Left ventricle myocardium inferior (tissue), 1 donor: Measurements from ENCODE around the gene EXOG. TPM values are rescaled to one million over a fixed set of nuclear protein-coding genes. Genes with fewer than 3 reads are reported as not detected.
A peak's percentile ranks its signal among the peaks of the same experiment; 100 is the strongest.

Experiments used
- DNase-seq: peaks from one replicate; pipeline ENCODE4 v3.0.0-alpha.2; 2020
- H3K27ac ChIP-seq: fragments of 200-600 bp; replicated peaks from 2 replicates; pipeline ENCODE4 v1.8.0; 2021
- H3K27me3 ChIP-seq: fragments of 200-600 bp; 2 replicates; pipeline ENCODE4 v1.8.0; 2021; ENCODE audit warnings: low read depth
- H3K36me3 ChIP-seq: fragments of 200-600 bp; 2 replicates; pipeline ENCODE4 v1.8.0; 2021
- H3K4me1 ChIP-seq: fragments of 200-600 bp; 2 replicates; pipeline ENCODE4 v1.8.0; 2021
- H3K4me3 ChIP-seq: fragments of 200-600 bp; 2 replicates; pipeline ENCODE4 v1.8.0; 2021; ENCODE audit warnings: mild to moderate bottlenecking, moderate library complexity
- H3K9me3 ChIP-seq: fragments of 200-600 bp; replicated peaks from 2 replicates; pipeline ENCODE4 v1.8.0; 2021
- intact Hi-C: fragments of 100-400 bp; cut with micrococcal nuclease; formaldehyde crosslinking; loops from one replicate; pipeline ENCODE4 v1.11.0; 2022
- total RNA-seq: library from RNA; stranded (reverse); fragmentation: NEBNext Ultra II Directional; extraction: Animal tissue kit (Norgen Biotek cat#: 25700); gene quantifications from one replicate; pipeline ENCODE4 v1.2.1, GENCODE V29; 2021
- TF ChIP-seq, protein P1 (sequence below): fragments of 200-600 bp; IDR thresholded peaks from 2 replicates; pipeline ENCODE4 v1.8.0; 2021; ENCODE audit warnings: antibody characterized with exemption, mild to moderate bottlenecking, borderline replicate concordance
- donor health status: DM: no; HTN: yes; CAD: no; lungs with severe emphysema.

Gene EXOG
- total RNA-seq, 1 donor from 2014 or later: 27.9 TPM

DNA sequence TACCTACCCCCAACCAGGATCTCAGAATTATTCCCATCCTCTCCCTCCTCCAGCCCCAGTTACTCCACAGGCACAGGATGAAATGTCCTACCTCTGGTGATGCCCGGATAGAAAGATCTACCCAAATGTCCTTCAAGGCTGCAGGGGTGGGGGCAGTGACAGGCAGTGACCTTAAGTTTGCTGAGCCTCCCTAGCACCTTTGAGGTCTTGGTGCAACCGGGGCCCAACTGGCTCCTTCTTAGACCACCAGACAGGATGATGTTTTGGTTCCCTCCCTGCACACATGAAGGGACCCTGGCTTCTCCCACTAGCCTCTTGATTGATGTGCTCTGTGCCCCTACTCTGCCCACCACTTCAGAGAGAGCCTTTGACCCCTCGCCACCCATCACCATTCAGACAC is 36.4 kb downstream of the EXOG start:
- Histone ChIP-seq H3K36me3 (peaks cover 20% of the 10 kb centered on the region), H3K27me3 (no peaks in the 10 kb centered on the region), H3K4me3 (no peak overlapping the region), H3K9me3 (peaks cover 10% of the 10 kb centered on the region), H3K27ac (peak overlapping the region; percentile 84), H3K4me1 (peaks cover 72% of the 10 kb centered on the region)
- no peak for DNase-seq
- TF ChIP-seq, protein P1, sequence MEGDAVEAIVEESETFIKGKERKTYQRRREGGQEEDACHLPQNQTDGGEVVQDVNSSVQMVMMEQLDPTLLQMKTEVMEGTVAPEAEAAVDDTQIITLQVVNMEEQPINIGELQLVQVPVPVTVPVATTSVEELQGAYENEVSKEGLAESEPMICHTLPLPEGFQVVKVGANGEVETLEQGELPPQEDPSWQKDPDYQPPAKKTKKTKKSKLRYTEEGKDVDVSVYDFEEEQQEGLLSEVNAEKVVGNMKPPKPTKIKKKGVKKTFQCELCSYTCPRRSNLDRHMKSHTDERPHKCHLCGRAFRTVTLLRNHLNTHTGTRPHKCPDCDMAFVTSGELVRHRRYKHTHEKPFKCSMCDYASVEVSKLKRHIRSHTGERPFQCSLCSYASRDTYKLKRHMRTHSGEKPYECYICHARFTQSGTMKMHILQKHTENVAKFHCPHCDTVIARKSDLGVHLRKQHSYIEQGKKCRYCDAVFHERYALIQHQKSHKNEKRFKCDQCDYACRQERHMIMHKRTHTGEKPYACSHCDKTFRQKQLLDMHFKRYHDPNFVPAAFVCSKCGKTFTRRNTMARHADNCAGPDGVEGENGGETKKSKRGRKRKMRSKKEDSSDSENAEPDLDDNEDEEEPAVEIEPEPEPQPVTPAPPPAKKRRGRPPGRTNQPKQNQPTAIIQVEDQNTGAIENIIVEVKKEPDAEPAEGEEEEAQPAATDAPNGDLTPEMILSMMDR: no peak
- intact Hi-C loops: no loop called here

DNA sequence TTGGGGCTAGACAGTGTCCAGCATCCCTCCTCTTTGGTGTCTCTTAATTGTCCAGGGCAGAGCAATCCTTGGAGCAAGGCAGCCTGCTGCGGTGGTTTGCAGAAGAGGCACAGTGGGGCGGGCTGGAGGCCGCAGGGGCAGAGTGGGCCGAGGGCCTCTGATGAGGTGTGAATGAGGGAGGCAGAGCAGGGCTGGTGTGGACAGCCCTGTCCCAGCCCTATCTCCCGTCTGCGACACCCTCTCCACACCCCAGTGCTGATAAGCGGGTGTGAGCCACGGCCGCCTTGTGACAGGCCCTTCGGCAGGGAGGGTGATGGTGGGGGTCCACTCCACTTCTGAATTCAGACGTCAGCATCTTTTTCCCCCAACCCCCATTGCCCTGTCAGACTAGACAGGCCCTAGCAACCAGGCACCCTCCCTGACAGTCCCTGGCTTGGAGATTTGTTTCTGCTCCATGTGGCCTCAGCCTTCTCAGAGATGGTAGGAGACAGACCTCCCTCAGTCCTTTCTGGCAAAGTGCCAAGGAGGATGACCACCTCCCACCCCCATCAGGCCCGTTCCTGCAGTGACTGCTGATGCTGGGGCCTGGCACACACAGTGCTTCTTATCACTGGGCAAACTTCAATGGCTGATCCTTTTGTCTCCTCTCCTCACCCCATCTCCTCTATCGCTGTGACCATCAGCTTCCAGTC is 37.3 kb downstream of the EXOG start:
- peaks cover 76% of the 10 kb centered on the region for H3K4me1 ChIP-seq
- TF ChIP-seq, protein P1: no peak
- H3K27ac ChIP-seq: peak overlapping the region; percentile 84

DNA sequence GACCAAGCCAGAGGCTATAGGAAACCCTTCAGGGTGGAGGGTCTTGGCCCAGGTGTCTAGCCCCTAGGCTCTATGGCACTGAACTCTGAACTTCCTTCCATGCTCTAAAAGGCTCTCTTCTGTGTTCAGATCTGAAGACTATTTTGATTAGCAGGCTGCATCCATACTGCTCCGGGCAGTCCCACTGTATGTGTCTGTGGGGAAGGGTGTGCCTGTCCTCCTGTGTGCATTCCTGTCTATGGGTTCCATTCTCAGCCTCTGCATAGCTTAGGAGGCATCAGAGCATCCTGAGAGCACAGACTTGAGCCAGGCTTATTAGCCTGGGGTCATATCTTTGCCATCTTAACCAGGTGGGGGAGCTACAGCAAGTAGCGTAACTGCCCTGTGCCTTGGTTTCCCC is 38.0 kb downstream of the EXOG start:
- Histone ChIP-seq H3K9me3 (peaks cover 10% of the 10 kb centered on the region), H3K27ac (peak overlapping the region; percentile 84), H3K4me3 (no peak overlapping the region), H3K36me3 (peaks cover 13% of the 10 kb centered on the region), H3K27me3 (no peaks in the 10 kb centered on the region), H3K4me1 (peaks cover 79% of the 10 kb centered on the region)
- TF ChIP-seq, protein P1: no peak
- intact Hi-C loops: no loop called here
- DNase-seq: no peak

More for the DNA sequence above, 37.3 kb downstream of the EXOG start:
- DNase-seq: peak; percentile 83
- Histone ChIP-seq H3K36me3 (peaks cover 13% of the 10 kb centered on the region), H3K27me3 (no peaks in the 10 kb centered on the region), H3K4me3 (no peak overlapping the region), H3K9me3 (peaks cover 10% of the 10 kb centered on the region)
- intact Hi-C loops: no loop called here

DNA sequence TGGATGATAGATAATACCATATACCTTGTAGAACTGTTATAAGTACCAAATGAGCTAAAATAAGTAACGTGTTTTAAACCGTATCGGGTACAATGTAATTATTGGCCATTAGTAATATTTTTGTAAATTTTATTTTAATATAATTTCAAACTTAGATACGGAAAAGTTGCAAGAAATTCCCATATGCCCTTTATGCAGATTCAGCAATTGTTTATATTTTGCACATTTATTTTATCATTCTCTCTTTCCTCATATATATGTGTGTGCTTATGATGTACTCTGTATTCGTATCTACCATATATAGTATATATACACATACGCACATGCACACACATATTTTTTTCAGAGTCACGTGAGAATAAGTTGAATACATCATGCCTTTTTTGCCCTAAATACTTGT is 38.5 kb downstream of the EXOG start:
- intact Hi-C loops: no loop called here

DNA sequence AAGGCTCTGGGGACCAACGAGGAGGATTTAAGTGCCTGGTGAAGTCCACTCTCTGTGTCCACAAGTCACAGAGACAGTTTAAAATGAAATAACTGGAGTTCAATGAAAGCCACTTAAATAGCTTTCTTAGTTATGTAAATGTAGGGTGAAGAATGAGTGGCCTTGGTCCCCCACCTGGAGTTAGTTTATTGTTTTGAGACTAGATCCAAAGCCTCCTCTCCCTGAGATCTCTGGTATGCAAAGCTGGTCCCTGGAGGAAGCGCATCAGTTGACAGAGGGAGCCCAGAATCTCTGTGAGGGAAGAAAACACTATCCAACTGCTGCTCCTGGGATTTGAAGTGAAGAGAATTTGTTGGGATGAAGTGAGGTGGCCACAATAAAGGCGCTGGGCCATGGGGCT is 40.5 kb downstream of the EXOG start:
- TF ChIP-seq, protein P1: no peak
- DNase-seq: no peak
- Histone ChIP-seq H3K36me3 (peaks cover 13% of the 10 kb centered on the region), H3K27ac (peak overlapping the region; percentile 90), H3K4me1 (peaks cover 81% of the 10 kb centered on the region), H3K9me3 (peaks cover 10% of the 10 kb centered on the region), H3K4me3 (no peak overlapping the region), H3K27me3 (no peaks in the 10 kb centered on the region)
- intact Hi-C loops: no loop called here

More for the DNA sequence above, 38.5 kb downstream of the EXOG start:
- no peak overlapping the region for H3K4me3 ChIP-seq
- peaks cover 13% of the 10 kb centered on the region for H3K36me3 ChIP-seq
- TF ChIP-seq, protein P1: no peak
- DNase-seq: no peak
- H3K27ac ChIP-seq: peak overlapping the region; percentile 90
- peaks cover 79% of the 10 kb centered on the region for H3K4me1 ChIP-seq
- no peaks in the 10 kb centered on the region for H3K27me3 ChIP-seq
- peaks cover 10% of the 10 kb centered on the region for H3K9me3 ChIP-seq
